Head of caudate nucleus (tissue), 42 donors: ENCODE measurements around the gene UMOD.

ENCODE experiments used
- DNase-seq, 42 donors: peaks; one replicate each; pipeline versions ENCODE4 v3.0.0 to v3.0.0-alpha.2; 2020 to 2021; ENCODE audit warnings: mixed read lengths in 7 of 42
- intact Hi-C: fragments of 100-400 bp; cut with DNase I; formaldehyde crosslinking; loops from one replicate; pipeline ENCODE4 v1.15.0; 2022

Gene UMOD

DNA sequence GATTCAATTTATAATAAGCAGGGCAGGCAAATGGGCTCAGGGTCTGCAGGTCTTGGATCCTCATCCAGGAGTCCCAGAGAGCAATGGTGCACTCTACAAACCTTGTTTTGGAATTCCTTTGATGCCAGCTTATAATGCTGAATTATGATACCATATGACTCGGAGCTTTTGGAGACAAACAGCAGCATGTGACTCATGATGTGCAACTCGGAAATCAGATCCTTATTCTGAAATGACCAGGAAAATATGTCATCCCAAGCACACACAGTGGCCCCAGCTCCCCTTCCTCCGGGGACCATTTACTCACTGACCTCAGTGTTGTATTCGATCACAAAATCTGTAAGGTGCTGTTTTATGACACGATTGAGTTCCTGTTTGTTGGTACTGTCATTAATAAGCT, 20.2 kb upstream of the UMOD start:
- no peak for DNase-seq
- intact Hi-C loops: no loop called here

DNA sequence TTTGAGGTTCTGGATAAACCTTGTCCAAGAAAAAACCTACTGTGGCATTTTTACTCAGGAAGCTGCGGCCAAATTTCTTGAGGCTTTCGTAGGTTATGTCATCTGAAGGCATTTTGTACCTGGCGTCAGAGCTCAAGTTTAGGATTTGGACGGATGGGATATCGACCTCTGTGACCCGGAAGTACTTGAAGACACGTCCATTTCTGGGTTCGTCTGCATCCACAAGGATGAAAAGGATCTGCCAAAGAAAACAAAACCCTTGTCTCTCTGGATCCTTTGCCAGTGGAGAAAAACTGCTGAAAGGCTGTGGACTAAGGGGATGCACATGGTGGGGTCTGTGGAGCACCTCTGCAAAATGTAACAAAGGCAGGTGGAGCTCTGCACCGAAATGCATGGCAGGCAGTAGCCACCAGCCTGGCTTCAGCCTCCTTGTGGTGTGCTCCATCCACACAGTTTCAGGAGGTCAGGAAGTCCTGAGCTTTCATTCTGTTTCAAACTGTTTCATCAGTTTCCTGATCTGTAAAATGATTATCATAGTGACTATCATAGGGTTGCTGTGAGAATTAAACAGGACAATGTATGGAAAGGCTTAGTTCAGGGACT, 17.0 kb upstream of the UMOD start:
- no peak for DNase-seq
- intact Hi-C loops: no loop called here

DNA sequence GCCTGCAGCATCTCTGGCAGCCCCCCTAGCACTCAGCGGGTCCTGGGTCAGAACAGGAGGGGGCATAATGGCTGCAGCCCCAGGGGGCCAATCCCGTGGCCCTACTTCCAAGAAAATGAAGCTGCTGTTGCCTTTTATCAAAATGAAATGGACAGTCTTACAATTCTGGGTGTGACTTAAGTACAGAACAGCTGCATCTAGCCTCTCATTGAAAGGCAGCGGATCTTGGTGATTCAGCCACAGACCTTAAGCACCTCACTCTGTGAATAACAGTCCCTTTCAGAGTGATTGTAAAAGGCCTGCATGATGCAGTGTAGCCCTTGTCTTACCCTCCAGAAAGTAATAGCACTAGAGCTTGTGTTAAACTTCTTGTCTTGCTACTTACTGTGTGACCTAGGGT, 11.5 kb upstream of the UMOD start:
- no peak for DNase-seq
- intact Hi-C loops: no loop called here

DNA sequence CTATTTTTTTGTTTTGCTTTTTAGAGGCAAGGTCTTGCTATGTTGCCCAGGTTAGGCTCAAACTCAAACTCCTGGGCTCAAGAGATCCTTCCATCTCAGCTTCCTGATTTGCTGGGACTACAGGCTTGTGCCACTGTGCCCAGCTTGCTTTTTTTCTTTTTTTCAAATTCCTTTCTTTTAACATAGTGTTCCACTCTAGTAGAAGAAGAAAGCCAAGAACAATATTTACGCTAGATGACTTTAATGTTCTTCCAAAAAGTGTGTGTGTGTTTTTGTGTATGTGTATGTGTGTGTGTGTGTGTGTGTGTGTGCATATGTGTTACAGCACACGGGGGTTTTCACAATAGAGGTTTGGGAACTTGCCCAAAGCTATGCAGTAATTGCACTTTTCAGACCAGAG, 10.7 kb upstream of the UMOD start:
- intact Hi-C loops: no loop called here
- no peak for DNase-seq

DNA sequence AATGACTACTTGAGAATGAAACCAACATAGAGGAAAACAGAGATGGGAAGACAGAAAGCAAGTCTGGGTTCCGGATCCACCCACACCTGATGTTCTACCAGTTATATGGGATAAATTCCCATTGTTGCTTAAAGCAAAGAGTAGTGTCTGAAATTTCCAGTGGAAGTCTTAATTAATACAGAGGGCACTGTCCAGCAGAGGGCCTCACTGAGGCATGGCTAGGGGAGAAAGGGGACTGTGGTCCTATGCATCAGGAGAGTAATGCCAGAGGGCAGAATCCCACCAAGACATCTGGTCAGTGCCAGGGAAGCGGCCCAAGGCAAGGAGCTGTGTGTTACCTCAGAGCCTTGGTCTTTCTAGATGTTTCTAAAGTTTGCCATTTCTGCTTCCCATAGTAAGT, 7.5 kb upstream of the UMOD start:
- no peak for DNase-seq
- intact Hi-C loops: no loop called here

DNA sequence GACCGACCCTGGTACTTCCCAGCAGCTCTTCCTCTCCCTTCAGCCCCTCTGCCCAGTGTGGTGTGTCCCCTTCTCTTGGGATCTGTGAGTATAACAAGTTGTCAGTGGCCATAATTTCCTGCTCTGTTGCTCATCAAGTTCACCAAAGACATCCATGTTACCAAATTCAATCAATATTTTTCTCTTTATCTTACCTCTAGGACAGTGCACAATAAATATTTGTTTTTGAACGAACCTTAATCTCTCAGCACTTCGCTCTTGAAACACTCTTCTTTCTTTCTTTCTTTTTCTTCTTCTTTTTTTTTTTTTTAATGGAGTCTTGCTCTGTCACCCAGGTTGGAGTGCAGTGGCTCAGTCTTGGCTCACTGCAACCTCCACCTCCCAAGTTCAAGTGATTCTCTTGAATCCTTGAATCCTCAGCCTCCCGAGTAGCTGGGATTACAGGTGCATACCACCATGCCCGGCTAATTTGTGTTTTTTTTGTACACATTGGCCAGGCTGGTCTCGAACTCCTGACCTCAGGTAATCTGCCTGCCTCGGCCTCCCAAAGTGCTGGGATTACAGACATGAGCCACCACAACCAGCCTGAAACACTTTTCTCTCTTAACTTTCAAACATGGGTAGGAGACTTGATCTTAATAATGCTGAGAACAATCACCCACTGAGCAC, 2.7 kb upstream of the UMOD start:
- DNase-seq: no peak
- intact Hi-C loops: no loop called here

DNA sequence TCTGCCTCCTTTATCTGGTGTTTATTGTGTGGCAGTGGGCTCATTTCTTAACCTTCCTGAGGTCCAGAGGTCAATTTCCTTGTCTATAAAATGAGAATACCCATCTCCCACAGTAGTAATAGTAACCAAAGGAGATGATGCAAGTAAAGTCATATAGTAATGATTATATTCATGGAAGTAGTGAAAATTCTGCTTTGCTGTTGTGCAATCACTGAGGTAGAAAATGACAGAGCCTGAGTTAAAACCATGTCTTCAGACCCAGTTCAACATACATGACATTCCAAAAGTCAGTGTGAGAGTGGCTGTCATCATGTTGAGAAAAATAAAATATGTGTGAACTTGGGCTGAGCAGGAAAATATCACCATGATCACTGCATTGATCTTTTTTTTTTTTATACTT, 864 bp upstream of the UMOD start:
- intact Hi-C loops: no loop called here
- DNase-seq: no peak

DNA sequence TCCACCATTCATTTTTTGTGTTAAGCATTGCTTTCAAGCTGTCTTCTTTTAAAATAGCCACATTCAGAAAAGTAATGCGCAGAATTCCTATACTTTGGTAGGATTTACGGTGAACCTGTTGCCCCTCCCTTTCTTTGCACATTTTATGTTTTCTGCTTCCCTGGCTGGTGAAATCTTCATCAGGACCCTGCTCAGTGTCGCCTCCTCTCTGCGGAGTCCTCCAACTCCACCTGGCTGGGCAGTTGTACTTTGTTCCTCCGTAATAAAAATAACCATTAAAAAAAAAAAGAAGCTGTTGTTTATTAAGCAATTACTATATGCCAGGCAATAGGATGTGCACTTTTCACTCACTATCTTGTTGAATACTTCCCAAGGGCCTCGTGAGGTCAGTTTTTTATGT, 2.9 kb downstream of the UMOD start:
- no peak for DNase-seq

DNA sequence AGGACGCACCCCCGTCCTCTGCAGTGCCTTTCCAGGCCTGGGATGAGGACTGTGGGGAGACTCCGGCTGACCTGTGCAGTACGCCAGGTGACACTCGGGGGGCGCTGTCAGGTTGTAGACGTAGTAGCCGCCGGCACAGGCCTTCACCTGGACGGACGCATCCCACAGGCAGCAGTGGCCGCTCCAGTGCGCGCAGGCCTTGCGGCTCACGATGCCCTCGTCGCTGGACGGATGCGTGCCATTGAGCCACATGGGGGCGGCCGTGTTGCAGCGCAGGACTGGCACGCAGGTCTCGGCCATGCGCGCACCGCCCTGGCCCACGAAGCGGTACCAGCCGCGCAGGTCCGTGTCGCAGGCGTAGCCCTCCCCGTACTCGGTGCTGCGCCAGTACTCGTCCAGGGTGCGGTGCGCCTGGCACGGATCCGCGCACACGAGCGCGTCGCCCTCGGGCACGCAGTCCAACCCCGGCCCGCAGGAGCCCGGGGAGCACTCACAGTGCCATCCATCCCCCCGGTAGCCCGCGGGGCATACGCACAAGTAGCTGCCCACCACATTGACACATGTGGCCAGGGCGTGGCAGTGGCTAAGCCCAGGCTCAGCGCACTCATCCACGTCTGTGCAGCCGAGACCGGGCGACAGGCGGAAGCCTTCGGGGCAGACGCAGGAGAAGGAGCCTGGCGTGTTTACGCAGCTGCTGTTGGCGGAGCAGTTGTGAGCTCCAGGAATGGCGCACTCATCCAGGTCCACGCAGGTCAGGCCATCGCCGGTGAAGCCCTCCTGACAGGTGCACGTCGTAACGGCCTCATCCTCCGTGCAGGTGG, 3.9 kb downstream of the UMOD start:
- no peak for DNase-seq
- intact Hi-C loops: no loop called here

More for the DNA sequence above, 2.9 kb downstream of the UMOD start:
- intact Hi-C loops: no loop called here

DNA sequence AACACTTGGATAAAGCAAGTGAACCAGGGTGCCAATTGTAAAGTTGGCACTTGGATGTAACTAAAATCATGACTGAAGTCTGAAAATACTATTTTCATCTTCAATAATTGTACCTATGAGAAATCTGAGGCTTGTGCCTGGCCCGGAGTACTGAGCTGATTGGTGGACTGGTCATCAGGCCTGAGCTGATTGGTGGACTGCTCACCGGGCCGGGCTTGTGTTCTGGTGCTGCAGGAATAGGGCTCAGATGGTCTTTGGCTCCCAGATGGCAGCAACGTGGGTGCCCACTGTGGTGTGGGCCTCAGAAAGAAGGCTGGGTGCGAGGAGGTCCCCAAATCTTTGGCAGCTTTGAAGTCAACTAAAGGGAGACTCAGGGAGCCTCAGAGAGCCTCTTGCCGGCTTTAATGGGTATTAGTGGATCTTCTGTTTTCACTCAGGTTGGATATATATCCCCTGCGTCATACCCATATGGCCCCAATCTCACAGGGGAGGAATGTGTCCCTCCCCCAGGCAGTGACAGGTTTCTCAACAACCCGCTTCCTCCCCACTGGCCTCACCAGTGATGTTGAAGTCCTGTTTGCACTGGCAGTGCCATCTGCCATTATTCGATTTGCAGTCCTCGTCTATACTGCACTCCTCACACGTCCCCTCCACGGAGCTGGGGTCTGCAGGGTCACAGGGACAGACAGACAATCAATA, 4.7 kb downstream of the UMOD start:
- DNase-seq: no peak
- intact Hi-C loops: no loop called here

DNA sequence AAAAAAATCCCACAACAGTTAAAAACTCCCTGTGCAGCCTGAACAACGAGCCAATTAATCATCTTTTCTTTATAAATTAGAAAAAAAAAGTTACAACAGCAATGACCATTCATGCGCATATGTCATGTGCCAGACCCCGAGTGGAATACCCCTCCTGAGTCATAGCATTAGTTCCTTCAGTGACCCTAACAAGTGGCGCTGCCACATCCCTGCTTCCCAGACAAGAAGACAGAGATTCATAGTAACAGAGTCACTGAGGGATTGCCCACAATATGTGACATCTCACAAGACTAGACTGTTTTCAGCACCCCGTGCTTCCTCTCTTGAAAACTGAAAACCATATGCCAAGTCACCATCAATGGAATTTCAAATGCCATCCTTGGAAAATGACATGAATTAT, 7.9 kb downstream of the UMOD start:
- no peak for DNase-seq
- intact Hi-C loops: no loop called here

DNA sequence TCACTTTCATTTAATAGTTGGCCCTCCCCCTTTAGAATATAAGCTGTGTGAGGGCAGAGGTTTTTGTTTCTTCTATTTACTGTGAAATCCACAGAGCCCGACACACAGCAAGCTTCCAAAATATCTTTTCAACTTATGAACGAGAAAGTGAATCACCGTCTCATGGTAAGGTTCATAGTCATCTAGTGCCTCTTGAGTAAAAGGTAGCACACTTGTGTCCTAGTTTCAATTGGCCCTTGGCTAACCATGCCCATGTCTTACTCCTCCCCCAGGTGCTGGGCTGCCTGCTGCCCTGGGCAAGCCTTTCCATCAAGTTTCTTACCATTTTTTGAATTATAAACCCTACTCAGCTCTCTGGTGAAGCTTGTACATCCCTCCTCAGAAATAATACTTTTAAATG, 12.8 kb downstream of the UMOD start:
- DNase-seq: no peak
- intact Hi-C loops: no loop called here

DNA sequence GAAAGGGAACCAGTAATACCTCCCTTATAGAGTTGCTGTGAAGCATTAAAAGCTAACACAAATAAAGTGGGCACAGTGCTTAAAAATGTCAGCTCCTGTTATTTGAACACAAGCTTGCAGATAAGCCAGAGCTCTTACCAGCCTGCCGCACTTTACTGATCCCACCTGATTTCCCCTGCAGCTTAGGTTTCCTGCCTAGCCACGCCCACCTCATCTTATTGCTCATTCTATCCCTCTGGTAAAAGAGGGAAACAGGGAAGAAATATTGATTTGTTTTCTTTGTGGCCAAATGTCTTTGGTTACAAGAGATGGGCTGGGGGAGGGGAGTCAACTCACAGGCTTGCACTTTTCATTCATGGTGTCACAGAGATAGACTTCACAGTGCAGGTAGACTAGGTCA, 15.6 kb downstream of the UMOD start:
- intact Hi-C loops: no loop called here
- DNase-seq: no peak

DNA sequence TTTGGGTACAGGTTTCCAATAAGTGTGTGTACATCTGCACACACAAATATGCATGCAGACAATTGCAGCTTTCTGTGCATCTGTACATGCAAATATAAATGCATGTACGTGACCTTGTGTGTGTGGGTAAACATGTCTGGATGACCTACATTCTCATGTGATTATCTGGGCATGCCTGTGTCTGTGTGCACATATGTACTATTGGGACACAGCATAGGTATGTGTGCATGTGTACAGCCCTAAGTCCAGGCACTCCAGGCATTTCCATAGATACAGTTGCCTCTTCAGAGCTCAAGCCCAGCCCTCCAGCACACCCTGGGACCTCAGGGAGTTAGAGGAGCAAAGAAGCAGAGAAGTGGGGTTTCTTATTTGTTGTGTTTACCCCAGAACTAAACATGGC, 18.1 kb downstream of the UMOD start:
- no peak for DNase-seq
- intact Hi-C loops: no loop called here

DNA sequence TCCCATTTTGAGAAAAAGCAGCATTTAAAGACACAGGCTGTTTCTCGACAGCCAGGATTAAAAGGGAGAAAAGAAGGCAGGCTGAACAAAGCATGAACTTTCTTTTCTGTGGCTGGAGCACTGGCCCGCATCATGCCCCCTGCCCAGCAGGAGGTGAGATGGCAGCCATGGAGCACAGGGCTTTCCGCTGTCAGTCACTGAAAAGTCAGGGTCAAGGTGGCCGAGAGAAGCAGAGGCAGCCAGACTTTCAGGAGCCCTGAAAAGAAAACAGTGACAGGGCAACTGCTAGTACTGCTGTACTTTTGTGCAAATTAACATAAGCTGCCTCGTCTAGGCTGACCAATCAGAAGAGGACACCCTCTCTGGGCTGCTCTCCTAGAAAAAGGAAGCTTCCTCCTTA, 19.4 kb downstream of the UMOD start:
- intact Hi-C loops: no loop called here
- DNase-seq: no peak

DNA sequence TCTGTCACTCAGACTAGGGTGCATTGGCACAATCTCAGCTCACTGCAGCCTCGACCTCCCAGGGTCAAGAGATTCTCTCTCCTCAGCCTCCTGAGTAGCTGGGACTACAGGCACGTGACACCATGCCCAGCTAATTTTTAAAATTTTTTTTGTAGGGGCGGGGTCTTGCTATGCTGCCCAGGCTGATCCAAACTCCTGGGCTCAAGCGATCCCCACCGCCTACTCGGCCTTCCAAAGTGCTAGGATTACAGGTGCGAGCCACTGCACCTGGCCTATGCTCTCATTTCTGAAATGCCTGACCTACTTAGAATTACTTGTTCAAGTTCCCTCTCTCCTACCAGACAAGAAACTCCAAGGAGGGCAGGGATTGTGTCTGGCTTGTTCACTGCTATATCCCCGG, 20.1 kb downstream of the UMOD start:
- no peak for DNase-seq
- intact Hi-C loops: no loop called here

DNA sequence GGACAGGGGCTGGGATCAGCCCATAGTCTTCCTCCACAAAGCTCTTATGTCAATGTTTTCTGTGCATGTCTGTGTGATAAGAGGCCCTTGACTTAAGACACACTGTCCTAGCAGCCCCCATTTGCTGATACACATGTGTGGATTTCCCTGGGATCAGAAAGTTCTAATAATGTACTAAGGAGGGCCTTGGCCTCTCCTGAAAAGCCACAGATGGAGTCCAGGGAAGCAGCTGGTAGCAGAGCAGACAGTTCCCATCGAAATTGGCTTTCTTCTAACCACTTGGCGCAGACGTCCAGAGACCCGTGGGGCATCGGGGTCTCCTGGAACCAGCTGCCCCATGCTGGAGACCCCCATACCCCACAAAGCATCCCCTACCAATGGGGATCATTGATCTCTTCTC, 20.9 kb downstream of the UMOD start:
- DNase-seq: no peak
- intact Hi-C loops: no loop called here

DNA sequence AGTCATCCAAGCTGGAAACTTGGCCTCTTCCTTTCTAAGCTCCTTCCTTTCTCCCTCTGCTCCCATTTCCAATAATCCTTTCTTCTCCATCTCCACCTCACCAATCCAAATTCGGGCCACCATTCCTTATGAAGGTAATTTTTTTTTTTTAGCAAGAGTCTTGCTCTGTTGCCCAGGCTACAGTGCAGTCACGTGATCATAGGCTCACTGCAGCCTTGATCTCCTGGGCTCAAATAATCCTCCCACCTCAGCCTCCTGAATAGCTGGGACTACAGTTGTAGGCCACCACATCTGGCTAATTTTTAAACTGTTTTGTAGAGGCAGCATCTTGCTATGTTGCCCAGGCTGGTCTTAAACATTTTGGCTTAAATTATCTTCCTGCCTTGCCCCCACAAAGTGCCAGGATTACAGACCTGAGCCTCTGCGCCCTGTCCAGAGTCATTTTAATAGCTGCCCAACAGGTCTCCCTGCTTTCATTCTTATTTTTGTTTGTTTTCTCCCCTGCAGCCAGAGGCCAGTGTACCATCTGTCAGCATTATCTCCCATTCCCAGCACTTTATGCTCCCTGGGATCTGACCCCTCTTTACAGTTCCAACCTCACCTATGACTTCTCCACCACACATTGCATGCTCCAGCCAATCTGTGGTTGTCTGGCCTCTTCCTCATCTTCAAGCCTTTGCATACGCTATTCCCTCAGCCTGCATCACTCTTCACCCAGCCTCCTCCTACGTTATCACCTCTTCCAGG, 22.9 kb downstream of the UMOD start:
- intact Hi-C loops: no loop called here

DNA sequence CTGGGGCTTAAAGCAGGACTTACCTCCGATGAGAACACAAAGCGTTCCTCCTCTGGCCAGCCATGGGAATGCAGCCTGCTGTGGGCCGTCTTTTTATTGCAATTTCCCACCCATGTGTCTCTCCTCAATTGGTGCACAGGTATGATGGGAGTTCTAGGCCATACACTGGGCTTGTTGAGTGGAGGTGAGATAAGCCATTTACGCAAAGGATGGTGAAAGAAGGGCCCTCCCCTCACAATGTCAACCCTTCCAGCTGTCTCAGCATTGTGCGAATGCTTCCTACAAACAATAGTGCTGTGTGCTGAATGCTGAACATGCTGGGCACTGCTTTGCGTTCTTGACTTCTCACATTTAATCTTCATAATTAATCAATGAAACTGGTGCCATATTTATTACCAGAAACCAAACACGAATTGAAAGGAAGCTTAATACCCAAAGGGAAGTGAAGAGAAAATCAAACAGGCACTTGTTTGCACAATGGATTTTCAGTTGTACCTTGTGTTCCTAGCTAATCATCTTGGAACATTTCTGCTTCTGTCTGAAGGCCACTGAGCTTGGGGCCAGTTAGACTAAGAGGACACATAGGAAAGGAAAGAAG, 25.0 kb downstream of the UMOD start, which contains the start of gene GP2:
TSS of gene GP2 (minus strand) at position 70 of the 598 bp plus-strand sequence. CDS start 1,082 bp downstream, outside the sequence.
- intact Hi-C loops: no loop called here
- DNase-seq: no peak

More for the DNA sequence above, 22.9 kb downstream of the UMOD start:
- DNase-seq: no peak
